Kidney epithelial cell (primary cell): ENCODE measurements around the gene CLEC12A. TPM values are rescaled to one million over a fixed set of nuclear protein-coding genes. Genes with fewer than 3 reads are reported as not detected.

Experiments used
- DNase-seq: peaks from one replicate; pipeline ENCODE4 v3.0.0-alpha.2; 2010; ENCODE audit warnings: low read depth
- H3K27me3 ChIP-seq: 2 replicates; pipeline ENCODE4 v1.6.0; 2011; ENCODE audit warnings: low read length; ENCODE audit not compliant: control insufficient read depth, insufficient read depth
- H3K36me3 ChIP-seq: 2 replicates; pipeline ENCODE4 v1.5.1; 2011; ENCODE audit warnings: low read length; ENCODE audit not compliant: control insufficient read depth, insufficient read depth
- H3K4me3 ChIP-seq: 2 replicates; pipeline ENCODE4 v1.5.1; 2011; ENCODE audit warnings: low read depth, mild to moderate bottlenecking, control low read depth, low read length
- total RNA-seq: library from RNA; depleted of rRNA; stranded (reverse); fragments of >200 nt; gene quantifications from 2 replicates; pipeline ENCODE4 v1.2.3, GENCODE V29; 2015
- TF ChIP-seq, protein P1 (sequence below): IDR thresholded peaks from 2 replicates; pipeline ENCODE4 v1.5.1; 2011; ENCODE audit warnings: mild to moderate bottlenecking, moderate library complexity, low read length, control low read depth, inconsistent platforms; ENCODE audit not compliant: insufficient read depth, poor library complexity, severe bottlenecking

Gene CLEC12A
- not detected in 2 replicates for total RNA-seq

DNA sequence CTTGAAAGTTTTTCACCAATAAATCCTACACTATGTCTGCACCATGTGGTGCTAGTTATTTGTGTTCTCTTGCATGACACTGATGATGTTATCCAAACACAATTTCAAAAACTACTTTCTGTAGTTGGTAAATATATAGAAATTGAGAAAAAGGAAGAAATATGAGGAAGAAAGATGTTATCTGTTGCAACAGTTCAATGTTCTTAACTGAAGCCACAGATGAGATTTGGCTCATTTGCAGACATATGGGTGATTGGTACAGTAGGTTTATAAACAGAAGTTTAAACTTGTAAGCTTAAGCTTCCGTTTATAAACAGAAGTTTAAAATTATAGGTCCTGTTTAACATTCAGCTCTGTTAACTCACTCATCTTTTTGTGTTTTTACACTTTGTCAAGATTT, at the start of gene CLEC12A:
TSS of gene CLEC12A (plus strand) at position 229 of the 400 bp plus-strand sequence. CDS start 188 bp downstream, outside the sequence.
- Histone ChIP-seq H3K36me3 (no peaks in the 10 kb centered on the region), H3K4me3 (no peak within 1 kb of the TSS), H3K27me3 (no peaks in the 10 kb centered on the region)
- DNase-seq = no peak
- TF ChIP-seq, protein P1, sequence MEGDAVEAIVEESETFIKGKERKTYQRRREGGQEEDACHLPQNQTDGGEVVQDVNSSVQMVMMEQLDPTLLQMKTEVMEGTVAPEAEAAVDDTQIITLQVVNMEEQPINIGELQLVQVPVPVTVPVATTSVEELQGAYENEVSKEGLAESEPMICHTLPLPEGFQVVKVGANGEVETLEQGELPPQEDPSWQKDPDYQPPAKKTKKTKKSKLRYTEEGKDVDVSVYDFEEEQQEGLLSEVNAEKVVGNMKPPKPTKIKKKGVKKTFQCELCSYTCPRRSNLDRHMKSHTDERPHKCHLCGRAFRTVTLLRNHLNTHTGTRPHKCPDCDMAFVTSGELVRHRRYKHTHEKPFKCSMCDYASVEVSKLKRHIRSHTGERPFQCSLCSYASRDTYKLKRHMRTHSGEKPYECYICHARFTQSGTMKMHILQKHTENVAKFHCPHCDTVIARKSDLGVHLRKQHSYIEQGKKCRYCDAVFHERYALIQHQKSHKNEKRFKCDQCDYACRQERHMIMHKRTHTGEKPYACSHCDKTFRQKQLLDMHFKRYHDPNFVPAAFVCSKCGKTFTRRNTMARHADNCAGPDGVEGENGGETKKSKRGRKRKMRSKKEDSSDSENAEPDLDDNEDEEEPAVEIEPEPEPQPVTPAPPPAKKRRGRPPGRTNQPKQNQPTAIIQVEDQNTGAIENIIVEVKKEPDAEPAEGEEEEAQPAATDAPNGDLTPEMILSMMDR = no peak

DNA sequence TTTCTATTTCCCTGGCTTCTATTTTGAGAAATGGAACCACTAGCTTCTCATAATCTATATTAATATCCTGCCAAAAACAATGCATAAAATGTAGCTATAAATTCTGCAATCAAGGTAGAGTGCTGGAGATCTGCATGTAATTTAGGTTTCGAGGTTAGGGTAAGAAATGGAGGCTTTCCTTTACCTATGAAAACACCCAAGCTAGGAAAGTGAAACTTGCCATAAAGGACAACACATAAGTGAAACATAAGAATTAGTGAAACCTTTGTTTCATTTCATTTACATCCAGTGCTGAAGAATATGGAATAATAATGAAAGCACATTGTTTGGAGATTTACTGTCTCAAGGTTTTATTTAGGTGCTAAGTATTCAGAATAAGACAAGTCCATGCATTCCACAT, 48.8 kb upstream of the CLEC12A start:
- Histone ChIP-seq H3K4me3 (no peak overlapping the region), H3K27me3 (no peaks in the 10 kb centered on the region), H3K36me3 (no peaks in the 10 kb centered on the region)
- no peak for DNase-seq
- TF ChIP-seq, protein P1 = no peak

DNA sequence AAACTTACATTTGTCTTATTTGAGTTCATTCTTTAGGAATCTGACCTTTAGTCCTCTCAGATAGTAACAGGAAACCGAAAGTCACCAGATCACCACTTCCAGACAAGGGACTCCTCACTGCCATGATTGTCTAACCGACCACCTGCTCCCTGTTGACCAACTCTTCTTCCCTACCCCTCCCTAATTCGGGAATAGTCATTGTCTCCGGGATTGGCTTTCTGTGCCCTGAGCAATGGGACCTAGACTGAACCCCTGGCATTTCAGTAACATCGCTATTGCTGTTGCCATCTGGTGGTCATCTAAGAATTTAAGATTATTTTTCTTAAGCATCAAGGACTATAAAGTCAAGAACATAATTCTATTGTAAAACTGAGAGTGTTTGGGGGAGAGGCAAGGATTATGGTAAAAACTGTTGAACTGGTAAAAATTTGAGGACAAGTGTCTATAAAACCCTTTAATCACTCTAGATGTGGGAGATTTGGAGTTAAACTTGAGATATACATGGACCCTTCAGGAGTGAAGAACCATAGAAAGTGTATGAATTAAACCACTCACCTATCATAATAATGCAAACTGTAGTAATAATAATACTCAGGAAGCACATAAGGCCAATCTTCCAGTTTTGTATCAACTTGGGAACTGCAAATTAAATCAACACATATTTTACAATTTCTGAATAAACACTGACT, 45.4 kb upstream of the CLEC12A start:
- TF ChIP-seq, protein P1 = peak; percentile 49
- peak; percentile 4 for DNase-seq
- H3K4me3 ChIP-seq = no peak overlapping the region

DNA sequence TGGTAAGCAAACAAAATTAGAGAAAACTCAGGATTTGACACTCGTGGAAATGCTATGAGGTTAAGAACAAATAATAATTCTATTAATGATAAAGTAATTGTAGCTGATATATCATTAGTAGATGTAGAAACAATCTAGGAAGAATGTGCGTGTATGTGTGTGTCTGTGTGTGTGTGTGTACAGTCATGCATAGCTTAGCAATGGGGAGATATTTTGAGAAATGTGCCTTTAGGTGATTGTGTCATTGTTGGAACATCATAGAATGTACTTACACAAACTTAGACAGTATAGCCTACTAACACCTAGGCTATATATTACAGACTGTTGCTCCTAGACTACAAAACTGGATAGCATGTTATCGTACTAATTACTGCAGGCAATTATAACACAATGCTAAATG, 44.3 kb upstream of the CLEC12A start:
- no peaks in the 10 kb centered on the region for H3K36me3 ChIP-seq
- H3K4me3 ChIP-seq = no peak overlapping the region
- DNase-seq = no peak
- TF ChIP-seq, protein P1 = no peak
- H3K27me3 ChIP-seq = no peaks in the 10 kb centered on the region

More for the DNA sequence above, 45.4 kb upstream of the CLEC12A start:
- no peaks in the 10 kb centered on the region for H3K36me3 ChIP-seq
- H3K27me3 ChIP-seq = no peaks in the 10 kb centered on the region

DNA sequence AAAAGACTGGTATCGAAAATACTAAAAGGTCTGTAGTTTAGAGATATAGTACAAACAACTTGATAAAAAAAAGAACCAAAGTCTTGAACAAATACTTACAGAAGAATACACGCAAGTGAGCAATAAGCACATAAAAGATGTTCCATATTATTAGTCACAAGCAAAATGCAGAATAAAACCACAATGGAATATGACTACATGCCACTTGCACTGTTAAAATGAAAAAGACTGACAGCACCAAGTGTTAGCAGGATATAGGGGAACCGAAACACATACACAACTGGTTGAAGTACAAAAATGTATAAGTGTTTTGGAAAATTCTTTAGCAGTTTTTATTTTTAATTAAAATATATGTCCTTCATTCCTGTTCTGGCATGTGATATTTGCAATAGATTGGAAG, 42.6 kb upstream of the CLEC12A start:
- Histone ChIP-seq H3K4me3 (no peak overlapping the region), H3K36me3 (no peaks in the 10 kb centered on the region), H3K27me3 (no peaks in the 10 kb centered on the region)
- DNase-seq = no peak
- TF ChIP-seq, protein P1 = no peak

DNA sequence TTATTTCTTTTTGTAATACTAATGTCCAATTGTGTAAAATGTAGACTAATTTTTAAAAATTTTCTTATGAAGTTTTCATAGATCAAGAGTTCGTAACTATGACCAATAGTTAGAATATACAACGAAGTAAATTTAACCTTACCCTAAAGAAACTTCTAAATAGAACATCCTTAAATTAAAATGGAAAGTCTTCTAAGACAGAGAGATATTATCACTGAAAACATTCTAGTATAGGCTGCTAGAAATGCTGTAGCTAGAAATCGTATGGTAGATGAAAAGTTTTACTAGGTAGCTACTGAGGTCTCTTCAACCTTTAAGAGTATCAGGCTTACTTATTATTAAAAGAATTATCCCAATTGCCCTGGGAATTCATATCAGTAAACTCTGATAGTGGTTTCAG, 40.0 kb upstream of the CLEC12A start:
- H3K4me3 ChIP-seq = no peak overlapping the region
- TF ChIP-seq, protein P1 = no peak
- no peaks in the 10 kb centered on the region for H3K36me3 ChIP-seq

More for the DNA sequence above, 40.0 kb upstream of the CLEC12A start:
- no peaks in the 10 kb centered on the region for H3K27me3 ChIP-seq
- DNase-seq = no peak
